HepG2 (cell line): Measurements from ENCODE around the gene UST. TPM values are rescaled to one million over a fixed set of nuclear protein-coding genes. Genes with fewer than 3 reads are reported as not detected.

ENCODE experiments used
- ATAC-seq: fragments of 200-7000 bp; cut with Tn5 transposase; 3 replicates; pipeline ENCODE4 v1.9.1; 2020; ENCODE audit warnings: mild to moderate bottlenecking, moderate library complexity
- BruUV-seq: library from RNA; stranded (reverse); fragments of 400-500 nt; replicated peaks from 2 replicates; lab custom pipeline; 2021; lab: Mats Ljungman, UMichigan
- CTCF ChIA-PET: fragments of 300-600 bp; formaldehyde crosslinking; extraction: SDS; loops from one replicate; lab custom pipeline; 2021; ENCODE audit warnings: low total read pairs, inconsistent platforms, low intra/inter-chr PET ratio; lab: Yijun Ruan, JAX
- POLR2A ChIA-PET: fragments of 350-600 bp; sonication (Branson Sonifier 250); formaldehyde crosslinking; loops from one replicate; lab custom pipeline; 2020; ENCODE audit warnings: antibody characterized with exemption, inconsistent platforms; lab: Yijun Ruan, JAX
- DNase-seq: peaks from one replicate; pipeline ENCODE4 v3.0.0-alpha.2; 2015; ENCODE audit warnings: low spot score
- FAIRE-seq: peaks from 3 replicates; lab custom pipeline; 2011; peaks lifted over from hg19 to GRCh38; lab: Jason Lieb, UNC
- H2AFZ ChIP-seq: one replicate; pipeline ENCODE4 v1.6.1; 2011; ENCODE audit warnings: low read length, inconsistent platforms
- H3K27ac ChIP-seq: fragments of 300-600 bp; 3 replicates; pipeline ENCODE4 v1.8.0; 2011; ENCODE audit warnings: mixed run types, mild to moderate bottlenecking, mixed read lengths, low read length, inconsistent platforms; ENCODE audit not compliant: insufficient read depth; ENCODE audit errors: extremely low read length
- H3K27me3 ChIP-seq, 2 experiments: fragments of 200-600 bp in 1 of 2; 2 replicates in 1 of 2; 3 replicates in 1 of 2; pipeline versions ENCODE4 v1.6.0 to v1.8.0; 2011; ENCODE audit warnings: low read length in 2 of 2, mild to moderate bottlenecking in 2 of 2, moderate library complexity in 2 of 2, inconsistent platforms in 1 of 2; ENCODE audit not compliant: insufficient read depth in 2 of 2, control insufficient read depth in 1 of 2
- H3K36me3 ChIP-seq, 2 experiments: fragments of 200-600 bp in 1 of 2; replicated peaks in 1 of 2; 2 replicates in 1 of 2; 3 replicates in 1 of 2; pipeline versions ENCODE4 v1.5.1 to v1.8.0; 2011; ENCODE audit warnings: low read length in 2 of 2, inconsistent platforms in 1 of 2; ENCODE audit not compliant: insufficient read depth in 2 of 2, control insufficient read depth in 1 of 2
- H3K4me1 ChIP-seq: 2 replicates; pipeline ENCODE4 v1.5.1; 2012; ENCODE audit warnings: low read length, inconsistent platforms; ENCODE audit not compliant: insufficient read depth
- H3K4me2 ChIP-seq: 2 replicates; pipeline ENCODE4 v1.6.0; 2011; ENCODE audit warnings: low read depth, low read length, inconsistent platforms
- H3K4me3 ChIP-seq, 3 experiments: fragments of 200-600 bp in 1 of 3; sonication (generic), shearing (Covaris generic) in 1 of 3; replicated peaks in 1 of 3; 2 replicates each; pipeline ENCODE4 v1.5.1; 2011 to 2016; ENCODE audit warnings: low read length in 3 of 3, inconsistent platforms in 2 of 3, low read depth in 2 of 3, mild to moderate bottlenecking in 2 of 3, control low read depth in 1 of 3, mixed read lengths in 1 of 3; ENCODE audit not compliant: insufficient read depth in 1 of 3
- H3K79me2 ChIP-seq: one replicate; pipeline ENCODE4 v1.6.1; 2011; ENCODE audit warnings: low read length, inconsistent platforms; ENCODE audit not compliant: insufficient read depth
- H3K9ac ChIP-seq: 2 replicates; pipeline ENCODE4 v1.6.0; 2011; ENCODE audit warnings: mild to moderate bottlenecking, low read depth, low read length, inconsistent platforms; ENCODE audit not compliant: insufficient read depth
- H3K9me3 ChIP-seq: 2 replicates; pipeline ENCODE4 v1.5.1; 2012; ENCODE audit warnings: mild to moderate bottlenecking, low read length
- H4K20me1 ChIP-seq: 2 replicates; pipeline ENCODE4 v1.6.0; 2011; ENCODE audit warnings: inconsistent platforms, mild to moderate bottlenecking, low read length, moderate library complexity; ENCODE audit not compliant: insufficient read depth
- HINFP ChIP-seq: sonication (generic); formaldehyde crosslinking; IDR thresholded peaks from 2 replicates; pipeline ENCODE4 v1.4.0; 2020; ENCODE audit warnings: low read depth, mild to moderate bottlenecking, missing genetic modification reagents
- MNT ChIP-seq: fragments of 450-650 bp; IDR thresholded peaks from 2 replicates; pipeline ENCODE4 v1.6.1; 2016
- WGBS: methylation state at CpG from one replicate; pipeline ENCODE4 v1.1.6; 2017; ENCODE audit warnings: low lambda C conversion rate; 5-methylcytosine and 5-hydroxymethylcytosine counted together
- in situ Hi-C: cut with HindIII; loops from 2 replicates; pipeline ENCODE4 v1.10.0; 2017; ENCODE audit warnings: low pct_unique_long_range_greater_than_20kb; ENCODE audit not compliant: extremely low pct_ligation_motif_present
- intact Hi-C: fragments of 100-400 bp; cut with micrococcal nuclease; formaldehyde crosslinking; loops from one replicate; pipeline ENCODE4 v1.10.0; 2022; ENCODE audit not compliant: unreplicated experiment
- polyA plus RNA-seq, 8 experiments: library from polyadenylated mRNA; depleted of rRNA in 3 of 8; stranded (reverse) in 7 of 8; unstranded in 1 of 8; fragments of >200 nt; fragmentation: Illumina TruSeq in 4 of 8; extraction: Trizol in 4 of 8; gene quantifications; 2 replicates each; pipeline versions ENCODE4 v1.2.1 to v1.2.3, GENCODE V29; 2011 to 2016; ENCODE audit warnings: low read depth in 4 of 8, missing spikeins in 1 of 8, mixed read lengths in 1 of 8; ENCODE audit not compliant: insufficient read depth in 1 of 8
- total RNA-seq, 5 experiments: library from RNA; depleted of rRNA; stranded (reverse); fragments of >200 nt; fragmentation: Illumina TruSeq; extraction: Trizol; gene quantifications; 2 replicates each; pipeline ENCODE4 v1.2.3, GENCODE V29; 2016; ENCODE audit warnings: low read depth in 1 of 5
- TF ChIP-seq, protein P1 (sequence below): sonication (generic); formaldehyde crosslinking; IDR thresholded peaks from 2 replicates; pipeline ENCODE4 v1.4.0; 2020; ENCODE audit warnings: missing genetic modification reagents, borderline replicate concordance

The UST gene
- total and polyA plus RNA-seq, 2 of the 13 experiments (the other 11 are each of a cell fraction or from before 2014, with no cell fraction given) = 0.27 TPM; not detected in 1

- ChIA-PET POLR2A (no interaction called here), CTCF (no interaction called here)
- no peak for FAIRE-seq
- BruUV-seq = no TSS peak
- Histone ChIP-seq H3K4me1 (no peaks in the 10 kb centered on the region), H3K4me3 (no peak overlapping the region), H3K79me2 (no peaks in the 10 kb centered on the region), H3K4me2 (no peak overlapping the region), H3K9me3 (no peaks in the 10 kb centered on the region), H2AFZ (no peak overlapping the region), H3K9ac (no peak overlapping the region), H4K20me1 (no peaks in the 10 kb centered on the region), H3K36me3 (no peaks in the 10 kb centered on the region), H3K27me3 (no peaks in the 10 kb centered on the region), H3K27ac (no peak overlapping the region)
- 0% methylated on average over 3 of the region's 3 CpGs for WGBS
- no peak for ATAC-seq
- DNase-seq = no peak
- intact Hi-C loops (no loop called here), in situ Hi-C loops (no loop called here)
- TF ChIP-seq, protein P1, sequence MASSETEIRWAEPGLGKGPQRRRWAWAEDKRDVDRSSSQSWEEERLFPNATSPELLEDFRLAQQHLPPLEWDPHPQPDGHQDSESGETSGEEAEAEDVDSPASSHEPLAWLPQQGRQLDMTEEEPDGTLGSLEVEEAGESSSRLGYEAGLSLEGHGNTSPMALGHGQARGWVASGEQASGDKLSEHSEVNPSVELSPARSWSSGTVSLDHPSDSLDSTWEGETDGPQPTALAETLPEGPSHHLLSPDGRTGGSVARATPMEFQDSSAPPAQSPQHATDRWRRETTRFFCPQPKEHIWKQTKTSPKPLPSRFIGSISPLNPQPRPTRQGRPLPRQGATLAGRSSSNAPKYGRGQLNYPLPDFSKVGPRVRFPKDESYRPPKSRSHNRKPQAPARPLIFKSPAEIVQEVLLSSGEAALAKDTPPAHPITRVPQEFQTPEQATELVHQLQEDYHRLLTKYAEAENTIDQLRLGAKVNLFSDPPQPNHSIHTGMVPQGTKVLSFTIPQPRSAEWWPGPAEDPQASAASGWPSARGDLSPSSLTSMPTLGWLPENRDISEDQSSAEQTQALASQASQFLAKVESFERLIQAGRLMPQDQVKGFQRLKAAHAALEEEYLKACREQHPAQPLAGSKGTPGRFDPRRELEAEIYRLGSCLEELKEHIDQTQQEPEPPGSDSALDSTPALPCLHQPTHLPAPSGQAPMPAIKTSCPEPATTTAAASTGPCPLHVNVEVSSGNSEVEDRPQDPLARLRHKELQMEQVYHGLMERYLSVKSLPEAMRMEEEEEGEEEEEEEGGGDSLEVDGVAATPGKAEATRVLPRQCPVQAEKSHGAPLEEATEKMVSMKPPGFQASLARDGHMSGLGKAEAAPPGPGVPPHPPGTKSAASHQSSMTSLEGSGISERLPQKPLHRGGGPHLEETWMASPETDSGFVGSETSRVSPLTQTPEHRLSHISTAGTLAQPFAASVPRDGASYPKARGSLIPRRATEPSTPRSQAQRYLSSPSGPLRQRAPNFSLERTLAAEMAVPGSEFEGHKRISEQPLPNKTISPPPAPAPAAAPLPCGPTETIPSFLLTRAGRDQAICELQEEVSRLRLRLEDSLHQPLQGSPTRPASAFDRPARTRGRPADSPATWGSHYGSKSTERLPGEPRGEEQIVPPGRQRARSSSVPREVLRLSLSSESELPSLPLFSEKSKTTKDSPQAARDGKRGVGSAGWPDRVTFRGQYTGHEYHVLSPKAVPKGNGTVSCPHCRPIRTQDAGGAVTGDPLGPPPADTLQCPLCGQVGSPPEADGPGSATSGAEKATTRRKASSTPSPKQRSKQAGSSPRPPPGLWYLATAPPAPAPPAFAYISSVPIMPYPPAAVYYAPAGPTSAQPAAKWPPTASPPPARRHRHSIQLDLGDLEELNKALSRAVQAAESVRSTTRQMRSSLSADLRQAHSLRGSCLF (CRISPR knock-in tag) = no peak
- TF ChIP-seq HINFP (CRISPR knock-in tag) (no peak), MNT (peak; percentile 85)
These were observed 53.7 kb downstream of the UST start for GRCh38 chr6:148800536-148800935.
